ENCODE results near the gene NR2C2AP. TPM values are rescaled to one million over a fixed set of nuclear protein-coding genes. Genes with fewer than 3 reads are reported as not detected.

Gene NR2C2AP
- total and polyA plus RNA-seq, 2 of the 13 experiments (the other 11 are each of a cell fraction or from before 2014, with no cell fraction given): 12.2 to 26.8 TPM

DNA sequence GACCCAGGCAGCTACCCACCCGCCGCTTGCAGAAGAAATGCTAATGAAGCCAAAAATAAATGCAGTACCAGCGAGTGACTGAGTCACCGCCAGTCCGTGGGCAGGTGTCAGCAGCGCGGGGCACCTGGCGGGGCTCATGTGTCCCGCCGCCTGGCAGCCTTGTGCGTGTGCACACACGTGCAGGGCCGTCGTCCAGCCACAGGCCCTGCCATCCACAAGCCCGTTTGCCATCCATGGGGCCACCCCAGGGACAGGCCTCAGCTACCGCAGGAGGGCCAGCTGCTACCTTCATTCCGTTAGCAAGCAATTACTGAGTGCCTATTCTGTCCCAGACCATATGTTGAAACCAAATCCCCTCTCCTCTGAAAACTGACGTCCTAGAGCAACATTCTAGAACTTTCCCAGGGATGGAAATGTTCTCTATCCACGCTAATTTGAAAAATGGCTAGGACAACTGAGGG is 29.1 kb upstream of the NR2C2AP start:
- CTCF ChIA-PET (ENCODE audit: low intra/inter-chr PET ratio, low total read pairs): no interaction called here
- Histone ChIP-seq H3K4me2 (ENCODE audit: low read depth, low read length) (no peak overlapping the region), H3K4me1 (ENCODE audit: insufficient read depth, low read length) (peaks cover 15% of the 10 kb centered on the region), H3K9ac (ENCODE audit: insufficient read depth, low read depth, low read length) (no peak overlapping the region), H3K79me2 (ENCODE audit: insufficient read depth, low read length) (no peaks in the 10 kb centered on the region), H3K4me3 (replicated peaks in 1 of 3; ENCODE audit: insufficient read depth in 1 of 3, low read depth in 2 of 3, low read length in 3 of 3) (no peak overlapping the region), H2AFZ (ENCODE audit: low read length) (no peak overlapping the region), H3K9me3 (ENCODE audit: low read length) (peaks cover 11% of the 10 kb centered on the region; the same call in 1 of the 2 replicates), H3K36me3 (replicated peaks in 1 of 2; ENCODE audit: control insufficient read depth in 1 of 2, insufficient read depth in 2 of 2, low read length in 2 of 2) (no peaks in the 10 kb centered on the region), H4K20me1 (ENCODE audit: insufficient read depth, low read length) (no peaks in the 10 kb centered on the region), H3K27ac (ENCODE audit: extremely low read length, insufficient read depth, low read length) (no peak overlapping the region), H3K27me3 (ENCODE audit: control insufficient read depth in 1 of 2, insufficient read depth in 2 of 2, low read length in 2 of 2) (peaks cover 4 to 26% of the 10 kb centered on the region in 2 experiments; a peak in 3 of 5 replicates)
- WGBS (ENCODE audit: low lambda C conversion rate): 51% methylated on average over 7 of the region's 19 CpGs
- in situ Hi-C loops (cut with HindIII; ENCODE audit: extremely low pct_ligation_motif_present, low pct_unique_long_range_greater_than_20kb) (no loop called here), intact Hi-C loops (cut with micrococcal nuclease; ENCODE audit: unreplicated experiment) (no loop called here)
- ATAC-seq (no peak), FAIRE-seq (no peak), DNase-seq (ENCODE audit: low spot score) (no peak)
- no peak for TF ChIP-seq RAD21 (CRISPR knock-in tag; IDR thresholded peaks at IDR 0.05)
- TF ChIP-seq, protein P1, sequence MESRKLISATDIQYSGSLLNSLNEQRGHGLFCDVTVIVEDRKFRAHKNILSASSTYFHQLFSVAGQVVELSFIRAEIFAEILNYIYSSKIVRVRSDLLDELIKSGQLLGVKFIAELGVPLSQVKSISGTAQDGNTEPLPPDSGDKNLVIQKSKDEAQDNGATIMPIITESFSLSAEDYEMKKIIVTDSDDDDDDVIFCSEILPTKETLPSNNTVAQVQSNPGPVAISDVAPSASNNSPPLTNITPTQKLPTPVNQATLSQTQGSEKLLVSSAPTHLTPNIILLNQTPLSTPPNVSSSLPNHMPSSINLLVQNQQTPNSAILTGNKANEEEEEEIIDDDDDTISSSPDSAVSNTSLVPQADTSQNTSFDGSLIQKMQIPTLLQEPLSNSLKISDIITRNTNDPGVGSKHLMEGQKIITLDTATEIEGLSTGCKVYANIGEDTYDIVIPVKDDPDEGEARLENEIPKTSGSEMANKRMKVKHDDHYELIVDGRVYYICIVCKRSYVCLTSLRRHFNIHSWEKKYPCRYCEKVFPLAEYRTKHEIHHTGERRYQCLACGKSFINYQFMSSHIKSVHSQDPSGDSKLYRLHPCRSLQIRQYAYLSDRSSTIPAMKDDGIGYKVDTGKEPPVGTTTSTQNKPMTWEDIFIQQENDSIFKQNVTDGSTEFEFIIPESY (CRISPR knock-in tag; IDR thresholded peaks at IDR 0.05): peak; percentile 44; the same call in 1 of the 2 replicates
- no TSS peak for BruUV-seq (replicated peaks)
- POLR2A ChIA-PET: no interaction called here

DNA sequence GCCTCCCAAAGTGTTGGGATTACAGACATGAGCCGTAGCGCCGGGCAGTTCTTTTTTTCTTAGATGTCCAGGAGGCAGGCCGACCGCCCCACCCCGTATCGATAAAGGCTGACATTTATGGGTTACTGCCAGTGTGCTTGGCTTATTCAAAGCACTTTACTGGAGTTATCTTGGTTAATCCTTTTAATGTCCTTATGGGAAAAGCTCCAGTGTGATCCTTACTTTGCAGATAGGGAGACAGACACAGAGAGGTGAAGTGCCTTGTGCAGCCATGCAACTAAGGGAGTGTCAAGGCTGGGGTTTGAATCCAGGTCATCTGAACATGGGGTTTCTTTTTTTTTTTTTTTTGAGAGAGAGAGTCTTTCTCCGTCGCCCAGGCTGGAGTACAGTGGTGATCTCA is 27.8 kb upstream of the NR2C2AP start:
- no peaks in the 10 kb centered on the region for H3K36me3 ChIP-seq (replicated peaks in 1 of 2; ENCODE audit: control insufficient read depth in 1 of 2, insufficient read depth in 2 of 2, low read length in 2 of 2)
- no peak overlapping the region for H3K4me2 ChIP-seq (ENCODE audit: low read depth, low read length)
- BruUV-seq (replicated peaks): no TSS peak
- H3K4me3 ChIP-seq (replicated peaks in 1 of 3; ENCODE audit: insufficient read depth in 1 of 3, low read depth in 2 of 3, low read length in 3 of 3): no peak overlapping the region
- POLR2A ChIA-PET: no interaction called here
- no peaks in the 10 kb centered on the region for H4K20me1 ChIP-seq (ENCODE audit: insufficient read depth, low read length)
- H3K27ac ChIP-seq (ENCODE audit: extremely low read length, insufficient read depth, low read length): no peak overlapping the region
- H2AFZ ChIP-seq (ENCODE audit: low read length): no peak overlapping the region
- intact Hi-C loops (cut with micrococcal nuclease; ENCODE audit: unreplicated experiment) (no loop called here), in situ Hi-C loops (cut with HindIII; ENCODE audit: extremely low pct_ligation_motif_present, low pct_unique_long_range_greater_than_20kb) (no loop called here)
- no peak for DNase-seq (ENCODE audit: low spot score)
- peaks cover 11% of the 10 kb centered on the region; the same call in 1 of the 2 replicates for H3K9me3 ChIP-seq (ENCODE audit: low read length)
- no peak for ATAC-seq
- H3K27me3 ChIP-seq (ENCODE audit: control insufficient read depth in 1 of 2, insufficient read depth in 2 of 2, low read length in 2 of 2): peaks cover 4 to 28% of the 10 kb centered on the region in 2 experiments; a peak in 3 of 5 replicates
- no peaks in the 10 kb centered on the region for H3K79me2 ChIP-seq (ENCODE audit: insufficient read depth, low read length)
- CTCF ChIA-PET (ENCODE audit: low intra/inter-chr PET ratio, low total read pairs): no interaction called here
- H3K4me1 ChIP-seq (ENCODE audit: insufficient read depth, low read length): peaks cover 15% of the 10 kb centered on the region
- FAIRE-seq: no peak
- WGBS (ENCODE audit: low lambda C conversion rate): 41% methylated on average over 9 of the region's 9 CpGs
- H3K9ac ChIP-seq (ENCODE audit: insufficient read depth, low read depth, low read length): no peak overlapping the region
- no peak for TF ChIP-seq SOX13 (IDR thresholded peaks at IDR 0.05)
- TF ChIP-seq SOX13 (CRISPR knock-in tag; conservative IDR thresholded peaks at IDR 0.05 in 1 of 2, IDR thresholded peaks at IDR 0.05 in 1 of 2): no peak
- no peak for TF ChIP-seq RNF219 (CRISPR knock-in tag; IDR thresholded peaks at IDR 0.05)
- TF ChIP-seq SRSF4 (IDR thresholded peaks at IDR 0.05; ENCODE audit: low read depth, low read length, poor library complexity, severe bottlenecking): no peak
- TF ChIP-seq KLF15 (CRISPR knock-in tag; IDR thresholded peaks at IDR 0.05; ENCODE audit: borderline replicate concordance): no peak
- TF ChIP-seq, protein P2, sequence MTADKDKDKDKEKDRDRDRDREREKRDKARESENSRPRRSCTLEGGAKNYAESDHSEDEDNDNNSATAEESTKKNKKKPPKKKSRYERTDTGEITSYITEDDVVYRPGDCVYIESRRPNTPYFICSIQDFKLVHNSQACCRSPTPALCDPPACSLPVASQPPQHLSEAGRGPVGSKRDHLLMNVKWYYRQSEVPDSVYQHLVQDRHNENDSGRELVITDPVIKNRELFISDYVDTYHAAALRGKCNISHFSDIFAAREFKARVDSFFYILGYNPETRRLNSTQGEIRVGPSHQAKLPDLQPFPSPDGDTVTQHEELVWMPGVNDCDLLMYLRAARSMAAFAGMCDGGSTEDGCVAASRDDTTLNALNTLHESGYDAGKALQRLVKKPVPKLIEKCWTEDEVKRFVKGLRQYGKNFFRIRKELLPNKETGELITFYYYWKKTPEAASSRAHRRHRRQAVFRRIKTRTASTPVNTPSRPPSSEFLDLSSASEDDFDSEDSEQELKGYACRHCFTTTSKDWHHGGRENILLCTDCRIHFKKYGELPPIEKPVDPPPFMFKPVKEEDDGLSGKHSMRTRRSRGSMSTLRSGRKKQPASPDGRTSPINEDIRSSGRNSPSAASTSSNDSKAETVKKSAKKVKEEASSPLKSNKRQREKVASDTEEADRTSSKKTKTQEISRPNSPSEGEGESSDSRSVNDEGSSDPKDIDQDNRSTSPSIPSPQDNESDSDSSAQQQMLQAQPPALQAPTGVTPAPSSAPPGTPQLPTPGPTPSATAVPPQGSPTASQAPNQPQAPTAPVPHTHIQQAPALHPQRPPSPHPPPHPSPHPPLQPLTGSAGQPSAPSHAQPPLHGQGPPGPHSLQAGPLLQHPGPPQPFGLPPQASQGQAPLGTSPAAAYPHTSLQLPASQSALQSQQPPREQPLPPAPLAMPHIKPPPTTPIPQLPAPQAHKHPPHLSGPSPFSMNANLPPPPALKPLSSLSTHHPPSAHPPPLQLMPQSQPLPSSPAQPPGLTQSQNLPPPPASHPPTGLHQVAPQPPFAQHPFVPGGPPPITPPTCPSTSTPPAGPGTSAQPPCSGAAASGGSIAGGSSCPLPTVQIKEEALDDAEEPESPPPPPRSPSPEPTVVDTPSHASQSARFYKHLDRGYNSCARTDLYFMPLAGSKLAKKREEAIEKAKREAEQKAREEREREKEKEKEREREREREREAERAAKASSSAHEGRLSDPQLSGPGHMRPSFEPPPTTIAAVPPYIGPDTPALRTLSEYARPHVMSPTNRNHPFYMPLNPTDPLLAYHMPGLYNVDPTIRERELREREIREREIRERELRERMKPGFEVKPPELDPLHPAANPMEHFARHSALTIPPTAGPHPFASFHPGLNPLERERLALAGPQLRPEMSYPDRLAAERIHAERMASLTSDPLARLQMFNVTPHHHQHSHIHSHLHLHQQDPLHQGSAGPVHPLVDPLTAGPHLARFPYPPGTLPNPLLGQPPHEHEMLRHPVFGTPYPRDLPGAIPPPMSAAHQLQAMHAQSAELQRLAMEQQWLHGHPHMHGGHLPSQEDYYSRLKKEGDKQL (CRISPR knock-in tag; IDR thresholded peaks at IDR 0.05; ENCODE audit: low read depth): no peak

All from HepG2 (cell line).